GM12878 (cell line): Measurements from ENCODE around the gene CFAP92. TPM values are rescaled to one million over a fixed set of nuclear protein-coding genes. Genes with fewer than 3 reads are reported as not detected.

Experiments used
- ATAC-seq: fragments of 200-7000 bp; cut with Tn5 transposase; 3 replicates; pipeline ENCODE4 v1.9.1; 2020; ENCODE audit warnings: mild to moderate bottlenecking, moderate library complexity
- BruUV-seq: library from RNA; stranded (reverse); fragments of 400-500 nt; replicated peaks from 2 replicates; lab custom pipeline; 2021; lab: Mats Ljungman, UMichigan
- CTCF ChIA-PET: fragments of 300-600 bp; sonication (Branson Sonifier 250); formaldehyde crosslinking; extraction: SDS; loops from one replicate; lab custom pipeline; 2021; ENCODE audit warnings: inconsistent platforms; lab: Yijun Ruan, JAX
- POLR2A ChIA-PET: fragments of 350-600 bp; formaldehyde crosslinking; extraction: SDS; loops from one replicate; lab custom pipeline; 2021; ENCODE audit warnings: inconsistent platforms; lab: Charles Lee
- RAD21 ChIA-PET: fragments of 300-600 bp; sonication (Branson Sonifier 250); formaldehyde crosslinking; loops from one replicate; lab custom pipeline; 2023; ENCODE audit warnings: antibody characterized with exemption; ENCODE audit not compliant: unreplicated experiment; lab: Charles Lee
- SMC1A ChIA-PET: fragments of 300-600 bp; sonication (Branson Sonifier 250); formaldehyde crosslinking; loops from one replicate; lab custom pipeline; 2023; ENCODE audit not compliant: unreplicated experiment, uncharacterized antibody; lab: Charles Lee
- DNase-seq: peaks from one replicate; pipeline ENCODE4 v3.0.0-alpha.2; 2011; ENCODE audit warnings: low read depth, low spot score
- FAIRE-seq: peaks from 3 replicates; lab custom pipeline; 2011; peaks lifted over from hg19 to GRCh38; lab: Jason Lieb, UNC
- H2AFZ ChIP-seq: 2 replicates; pipeline ENCODE4 v1.6.0; 2011; ENCODE audit warnings: low read depth, low read length, control low read depth; ENCODE audit not compliant: control insufficient read depth
- H3K27ac ChIP-seq: 2 replicates; pipeline ENCODE4 v1.5.1; 2011; ENCODE audit warnings: control low read depth; ENCODE audit not compliant: control insufficient read depth, insufficient read depth
- H3K27me3 ChIP-seq, 2 experiments: replicated peaks in 1 of 2; 2 replicates each; pipeline versions ENCODE4 v1.6.0 to v1.6.1; 2011; ENCODE audit warnings: low read length in 1 of 2; ENCODE audit not compliant: control insufficient read depth in 2 of 2, insufficient read depth in 2 of 2
- H3K36me3 ChIP-seq, 2 experiments: 2 replicates each; pipeline ENCODE4 v1.5.1; 2011; ENCODE audit warnings: low read length in 1 of 2; ENCODE audit not compliant: control insufficient read depth in 2 of 2, insufficient read depth in 2 of 2
- H3K4me1 ChIP-seq: 2 replicates; pipeline ENCODE4 v1.6.1; 2011; ENCODE audit warnings: mild to moderate bottlenecking, low read length, moderate library complexity, mixed read lengths; ENCODE audit not compliant: control insufficient read depth, insufficient read depth
- H3K4me2 ChIP-seq: 2 replicates; pipeline ENCODE4 v1.6.0; 2011; ENCODE audit warnings: control low read depth; ENCODE audit not compliant: control insufficient read depth, insufficient read depth
- H3K4me3 ChIP-seq: fragments of 200-600 bp; sonication (generic); 2 replicates; pipeline ENCODE4 v1.5.1; 2016
- H3K79me2 ChIP-seq: 2 replicates; pipeline ENCODE4 v1.6.0; 2011; ENCODE audit warnings: low read length; ENCODE audit not compliant: control insufficient read depth, insufficient read depth
- H3K9ac ChIP-seq: 2 replicates; pipeline ENCODE4 v1.8.0; 2011; ENCODE audit warnings: low read length, control low read depth, mixed read lengths; ENCODE audit not compliant: control insufficient read depth, insufficient read depth
- H3K9me3 ChIP-seq: replicated peaks from 3 replicates; pipeline ENCODE4 v1.5.1; 2011; ENCODE audit warnings: mild to moderate bottlenecking, low read length; ENCODE audit not compliant: control insufficient read depth, insufficient read depth
- H4K20me1 ChIP-seq: 2 replicates; pipeline ENCODE4 v1.6.0; 2011; ENCODE audit not compliant: control insufficient read depth, insufficient read depth
- EP300 ChIP-seq, 2 experiments: fragments of 150-350 bp in 1 of 2; IDR thresholded peaks; 2 replicates each; pipeline ENCODE4 v1.6.1; 2011 to 2012; ENCODE audit warnings: low read depth in 2 of 2, low read length in 2 of 2, borderline replicate concordance in 1 of 2, improper control_type of control experiment in 1 of 2, inconsistent platforms in 1 of 2; ENCODE audit not compliant: control insufficient read depth in 1 of 2
- EZH2 ChIP-seq: IDR thresholded peaks from 2 replicates; pipeline ENCODE4 v1.6.1; 2012; ENCODE audit warnings: low read depth, mild to moderate bottlenecking, control low read depth, inconsistent platforms, low read length, borderline replicate concordance; ENCODE audit not compliant: control insufficient read depth
- HDAC6 ChIP-seq: fragments of 200-600 bp; sonication (generic); IDR thresholded peaks from one replicate; pipeline ENCODE4 v1.8.0; 2017; ENCODE audit warnings: antibody characterized with exemption; ENCODE audit not compliant: unreplicated experiment
- IKZF2 ChIP-seq, 2 experiments: fragments of 450-650 bp; IDR thresholded peaks; 2 replicates each; pipeline ENCODE4 v1.6.1; 2017; ENCODE audit warnings: mild to moderate bottlenecking in 2 of 2, moderate library complexity in 2 of 2
- KAT2A ChIP-seq: conservative IDR thresholded peaks from 2 replicates; pipeline ENCODE4 v1.6.1; 2011; ENCODE audit warnings: low read depth, low read length; ENCODE audit not compliant: control insufficient read depth
- NFXL1 ChIP-seq: fragments of 450-650 bp; IDR thresholded peaks from 2 replicates; pipeline ENCODE4 v1.6.1; 2017; ENCODE audit warnings: antibody characterized with exemption, mild to moderate bottlenecking, borderline replicate concordance
- SIN3A ChIP-seq: IDR thresholded peaks from 2 replicates; pipeline ENCODE4 v1.6.1; 2012; ENCODE audit warnings: low read depth, low read length, improper control_type of control experiment
- SMARCA5 ChIP-seq: fragments of 450-650 bp; IDR thresholded peaks from 2 replicates; pipeline ENCODE4 v1.6.1; 2017; ENCODE audit warnings: mild to moderate bottlenecking
- SREBF2 ChIP-seq: IDR thresholded peaks from 2 replicates; pipeline ENCODE4 v1.6.1; 2012; ENCODE audit warnings: mild to moderate bottlenecking, low read length
- ZNF207 ChIP-seq: fragments of 450-650 bp; IDR thresholded peaks from 2 replicates; pipeline ENCODE4 v1.6.1; 2014; ENCODE audit warnings: antibody characterized with exemption, mild to moderate bottlenecking, borderline replicate concordance
- WGBS: methylation state at CpG from one replicate; pipeline ENCODE4 v1.1.6; 2016; ENCODE audit warnings: low lambda C conversion rate; ENCODE audit not compliant: insufficient replicate concordance, insufficient coverage; ENCODE audit errors: missing lambda C conversion rate; 5-methylcytosine and 5-hydroxymethylcytosine counted together
- in situ Hi-C: fragments of 300-500 bp; cut with MboI; formaldehyde crosslinking; loops from 9 replicates; pipeline ENCODE4 v1.14.3; 2018; ENCODE audit warnings: mixed read lengths
- intact Hi-C: fragments of 100-400 bp; cut with micrococcal nuclease; formaldehyde crosslinking; loops from one replicate; pipeline ENCODE4 v1.14.2; 2022; ENCODE audit not compliant: unreplicated experiment
- polyA plus RNA-seq, 11 experiments: library from polyadenylated mRNA; depleted of rRNA in 4 of 11; unstranded in 6 of 11; stranded (reverse) in 5 of 11; fragments of >200 nt; fragmentation: Nextera tagmentation in 4 of 11; fragmentation: Illumina TruSeq in 1 of 11; extraction: Ambion mirVana in 4 of 11; extraction: Trizol in 1 of 11; gene quantifications; 1 replicate in 1 of 11; 2 replicates in 10 of 11; pipeline versions ENCODE4 v1.2.1 to v1.2.3, GENCODE V29; 2011 to 2016; ENCODE audit warnings: inconsistent platforms in 2 of 11, missing spikeins in 2 of 11, low read depth in 1 of 11
- total RNA-seq, 4 experiments: library from RNA; depleted of rRNA in 3 of 4; stranded (reverse); fragments of >200 nt in 3 of 4; fragmentation: Illumina TruSeq in 1 of 4; extraction: Trizol in 1 of 4; gene quantifications; 2 replicates each; pipeline versions ENCODE4 v1.2.1 to v1.2.3, GENCODE V29; 2013 to 2021
- TF ChIP-seq, protein P1 (sequence below): IDR thresholded peaks from 2 replicates; pipeline ENCODE4 v1.6.1; 2011; ENCODE audit warnings: low read depth, low read length, improper control_type of control experiment, borderline replicate concordance
- TF ChIP-seq, protein P2 (sequence below): fragments of 450-650 bp; conservative IDR thresholded peaks from 2 replicates; pipeline ENCODE4 v1.6.1; 2017; ENCODE audit warnings: mild to moderate bottlenecking, moderate library complexity

CFAP92 gene
- total and polyA plus RNA-seq, 10 of the 15 experiments (the other 5 are each of a cell fraction or from before 2014, with no cell fraction given) = 0.05 to 0.52 (median 0.14) TPM; not detected in 7

DNA sequence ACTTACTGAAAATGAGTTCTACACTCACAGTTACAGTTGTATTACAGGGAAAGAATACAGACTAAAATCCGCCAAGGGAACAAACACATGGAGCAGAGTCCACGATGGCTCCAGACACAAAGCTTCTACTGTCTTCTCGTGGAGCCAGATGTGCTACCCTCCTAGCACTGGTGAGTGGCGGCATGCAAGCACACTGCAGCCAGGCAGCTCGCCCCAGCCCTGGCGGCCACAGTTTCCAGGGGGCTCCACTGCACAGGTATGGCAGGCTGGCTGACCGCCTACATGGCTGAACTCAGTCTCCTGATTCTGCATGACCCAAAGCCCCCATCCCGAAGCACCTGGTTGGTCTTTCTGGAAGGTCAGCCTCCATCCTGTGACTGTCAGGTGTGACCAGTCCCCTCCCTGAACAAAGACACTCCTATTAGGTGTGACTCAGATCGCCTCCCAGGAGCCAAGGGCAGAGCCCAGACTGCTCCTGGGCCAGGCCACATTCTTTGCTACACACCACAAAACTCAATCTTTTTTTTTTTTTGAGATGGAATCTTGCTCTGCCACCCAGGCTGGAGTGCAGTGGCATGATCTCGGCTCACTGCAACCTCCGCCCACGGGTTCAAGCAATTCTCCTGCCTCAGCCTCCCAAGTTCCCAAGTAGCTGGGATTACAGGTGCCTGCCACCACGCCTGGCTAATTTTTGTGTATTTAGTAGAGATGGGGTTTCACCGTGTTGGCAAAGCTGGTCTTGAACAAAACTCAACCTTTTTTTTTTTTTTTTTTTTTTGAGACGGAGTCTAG is 51.5 kb downstream of the CFAP92 start:
- SMC1A ChIA-PET = interaction anchor here (0.6 kb wide), 1 partner anchor 452 kb away, joined by 4 read pairs; no protein-coding TSS in a partner anchor
- RAD21 ChIA-PET = no interaction called here
- DNase-seq (no peak), FAIRE-seq (no peak), ATAC-seq (no peak)
- Histone ChIP-seq H3K79me2 (no peaks in the 10 kb centered on the region), H3K36me3 (no peaks in the 10 kb centered on the region), H3K9me3 (no peaks in the 10 kb centered on the region), H4K20me1 (no peaks in the 10 kb centered on the region), H3K27me3 (no peaks in the 10 kb centered on the region; a peak in 2 of 4 replicates), H3K4me1 (no peaks in the 10 kb centered on the region), H3K4me2 (no peak overlapping the region), H3K4me3 (no peak overlapping the region), H3K27ac (no peak overlapping the region), H3K9ac (no peak overlapping the region), H2AFZ (no peak overlapping the region)
- BruUV-seq = no TSS peak
- intact Hi-C loops (no loop called here), in situ Hi-C loops (no loop called here)
- TF ChIP-seq EZH2 (no peak), IKZF2 (IDR thresholded peaks at IDR 0.05) (no peak), NFXL1 (no peak)
- TF ChIP-seq, protein P1, sequence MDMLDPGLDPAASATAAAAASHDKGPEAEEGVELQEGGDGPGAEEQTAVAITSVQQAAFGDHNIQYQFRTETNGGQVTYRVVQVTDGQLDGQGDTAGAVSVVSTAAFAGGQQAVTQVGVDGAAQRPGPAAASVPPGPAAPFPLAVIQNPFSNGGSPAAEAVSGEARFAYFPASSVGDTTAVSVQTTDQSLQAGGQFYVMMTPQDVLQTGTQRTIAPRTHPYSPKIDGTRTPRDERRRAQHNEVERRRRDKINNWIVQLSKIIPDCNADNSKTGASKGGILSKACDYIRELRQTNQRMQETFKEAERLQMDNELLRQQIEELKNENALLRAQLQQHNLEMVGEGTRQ = no peak
- POLR2A ChIA-PET = interaction anchor here (0.5 kb wide), 1 partner anchor 288 kb away, joined by 3 read pairs; no protein-coding TSS in a partner anchor
- 34% methylated on average over 14 of the region's 15 CpGs for WGBS
- CTCF ChIA-PET = interaction anchor here (1.4 kb wide), 1 partner anchor 28 kb away, joined by 4 read pairs; no protein-coding TSS in a partner anchor

DNA sequence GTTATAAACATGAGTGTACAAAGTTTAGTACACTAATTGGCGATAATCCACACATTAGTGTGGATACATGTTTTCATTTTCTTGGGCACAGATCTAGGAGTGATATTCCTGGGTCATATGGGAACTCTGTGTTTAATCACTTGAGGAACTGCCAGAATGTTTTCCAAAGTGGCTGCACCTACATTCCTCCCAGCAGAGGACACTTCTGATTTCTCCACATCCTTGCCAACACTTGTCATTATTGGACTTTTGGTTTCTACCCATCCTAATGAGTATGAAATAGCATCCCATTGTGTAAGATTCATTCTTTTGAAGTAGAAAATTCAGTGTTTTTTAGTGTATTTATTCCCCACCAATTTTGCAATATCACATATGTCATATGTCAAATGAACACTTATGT is 53.6 kb downstream of the CFAP92 start:
- 24% methylated on average over 1 of the region's 1 CpG for WGBS
- ChIA-PET CTCF (interaction anchor here (0.6 kb wide), 1 partner anchor 526 kb away, joined by 3 read pairs; no protein-coding TSS in a partner anchor), RAD21 (no interaction called here), SMC1A (no interaction called here), POLR2A (no interaction called here)
- Histone ChIP-seq H3K27me3 (no peaks in the 10 kb centered on the region; a peak in 1 of 4 replicates), H3K4me3 (no peak overlapping the region), H2AFZ (no peak overlapping the region), H3K79me2 (no peaks in the 10 kb centered on the region), H3K36me3 (no peaks in the 10 kb centered on the region), H3K4me1 (no peaks in the 10 kb centered on the region), H4K20me1 (no peaks in the 10 kb centered on the region), H3K9ac (no peak overlapping the region), H3K27ac (no peak overlapping the region), H3K4me2 (no peak overlapping the region), H3K9me3 (no peaks in the 10 kb centered on the region)
- FAIRE-seq (no peak), ATAC-seq (no peak), DNase-seq (no peak)
- intact Hi-C loops = no loop called here
- no TSS peak for BruUV-seq
- in situ Hi-C loops = no loop called here
- TF ChIP-seq NFXL1 = no peak
- TF ChIP-seq, protein P2, sequence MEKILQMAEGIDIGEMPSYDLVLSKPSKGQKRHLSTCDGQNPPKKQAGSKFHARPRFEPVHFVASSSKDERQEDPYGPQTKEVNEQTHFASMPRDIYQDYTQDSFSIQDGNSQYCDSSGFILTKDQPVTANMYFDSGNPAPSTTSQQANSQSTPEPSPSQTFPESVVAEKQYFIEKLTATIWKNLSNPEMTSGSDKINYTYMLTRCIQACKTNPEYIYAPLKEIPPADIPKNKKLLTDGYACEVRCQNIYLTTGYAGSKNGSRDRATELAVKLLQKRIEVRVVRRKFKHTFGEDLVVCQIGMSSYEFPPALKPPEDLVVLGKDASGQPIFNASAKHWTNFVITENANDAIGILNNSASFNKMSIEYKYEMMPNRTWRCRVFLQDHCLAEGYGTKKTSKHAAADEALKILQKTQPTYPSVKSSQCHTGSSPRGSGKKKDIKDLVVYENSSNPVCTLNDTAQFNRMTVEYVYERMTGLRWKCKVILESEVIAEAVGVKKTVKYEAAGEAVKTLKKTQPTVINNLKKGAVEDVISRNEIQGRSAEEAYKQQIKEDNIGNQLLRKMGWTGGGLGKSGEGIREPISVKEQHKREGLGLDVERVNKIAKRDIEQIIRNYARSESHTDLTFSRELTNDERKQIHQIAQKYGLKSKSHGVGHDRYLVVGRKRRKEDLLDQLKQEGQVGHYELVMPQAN = no peak
- no peak for TF ChIP-seq HDAC6
- TF ChIP-seq SIN3A = no peak
- no peak for TF ChIP-seq SMARCA5
- no peak for TF ChIP-seq ZNF207
- no peak for TF ChIP-seq SREBF2
- TF ChIP-seq KAT2A = no peak
- TF ChIP-seq EP300 (IDR thresholded peaks at IDR 0.05; ENCODE audit: borderline replicate concordance in 1 of 2, control insufficient read depth in 1 of 2, low read depth in 2 of 2, low read length in 2 of 2) = no peak
